ENCODE measurements around the gene LRRC4C.
"Not testable (repeated sequence)": the region's sequence is repeated elsewhere in the genome, so short reads cannot be mapped to it uniquely, and the experiment has no call there.

The LRRC4C gene

GRCh38 chr11:41005986-41006385 is 453.5 kb downstream of the LRRC4C start:
- no peak for DNase-seq

- no peak for DNase-seq
Measured at GRCh38 chr11:41003339-41004282, 455.8 kb downstream of the LRRC4C start.

- DNase-seq: no peak
Measured at GRCh38 chr11:40998920-40999319, 460.5 kb downstream of the LRRC4C start.

GRCh38 chr11:40987776-40988435 is 471.5 kb downstream of the LRRC4C start:
- DNase-seq: no peak

GRCh38 chr11:40986320-40986719 is 473.1 kb downstream of the LRRC4C start:
- DNase-seq: no peak

- no peak for DNase-seq
Measured at GRCh38 chr11:40975076-40975475, 484.4 kb downstream of the LRRC4C start.

- no peak for DNase-seq
Measured at GRCh38 chr11:40974186-40974795, 485.2 kb downstream of the LRRC4C start.

GRCh38 chr11:40958707-40959106 is 500.7 kb downstream of the LRRC4C start:
- no peak for DNase-seq

GRCh38 chr11:40952479-40952878 is 507.0 kb downstream of the LRRC4C start:
- no peak for DNase-seq

- no peak for DNase-seq
Measured at GRCh38 chr11:40938002-40938401, 521.5 kb downstream of the LRRC4C start.

- no peak for DNase-seq
Measured at GRCh38 chr11:40924915-40925314, 534.5 kb downstream of the LRRC4C start.

- no peak for DNase-seq
Measured at GRCh38 chr11:40921246-40921645, 538.2 kb downstream of the LRRC4C start.

- DNase-seq: not testable (repeated sequence)
Measured at GRCh38 chr11:40910774-40911173, 548.7 kb downstream of the LRRC4C start.

GRCh38 chr11:40894501-40894900 is 565.0 kb downstream of the LRRC4C start:
- no peak for DNase-seq

GRCh38 chr11:40885250-40885954 is 574.0 kb downstream of the LRRC4C start:
- no peak for DNase-seq

- no peak for DNase-seq
Measured at GRCh38 chr11:40882301-40882700, 577.2 kb downstream of the LRRC4C start.

GRCh38 chr11:40879911-40880310 is 579.5 kb downstream of the LRRC4C start:
- no peak for DNase-seq

- no peak for DNase-seq
Measured at GRCh38 chr11:40877981-40878380, 581.5 kb downstream of the LRRC4C start.

- peak; percentile 12 to 36 for DNase-seq
Measured at GRCh38 chr11:40877256-40877655, 582.2 kb downstream of the LRRC4C start.

GRCh38 chr11:40867991-40868632 is 591.3 kb downstream of the LRRC4C start:
- no peak for DNase-seq

- DNase-seq: not testable (repeated sequence)
Measured at GRCh38 chr11:40857754-40858153, 601.7 kb downstream of the LRRC4C start.

- DNase-seq: no peak
Measured at GRCh38 chr11:40842750-40843339, 616.6 kb downstream of the LRRC4C start.
